Amniotic stem cell (primary cell): ENCODE measurements around the gene DAW1.

Experiments
- DNase-seq: peaks from one replicate; lab custom pipeline; 2025; lab: John Stamatoyannopoulos, UW

Gene DAW1

GRCh38 chr2:227862227-227862740, 9.1 kb upstream of the DAW1 start:
- no peak for DNase-seq

DNA sequence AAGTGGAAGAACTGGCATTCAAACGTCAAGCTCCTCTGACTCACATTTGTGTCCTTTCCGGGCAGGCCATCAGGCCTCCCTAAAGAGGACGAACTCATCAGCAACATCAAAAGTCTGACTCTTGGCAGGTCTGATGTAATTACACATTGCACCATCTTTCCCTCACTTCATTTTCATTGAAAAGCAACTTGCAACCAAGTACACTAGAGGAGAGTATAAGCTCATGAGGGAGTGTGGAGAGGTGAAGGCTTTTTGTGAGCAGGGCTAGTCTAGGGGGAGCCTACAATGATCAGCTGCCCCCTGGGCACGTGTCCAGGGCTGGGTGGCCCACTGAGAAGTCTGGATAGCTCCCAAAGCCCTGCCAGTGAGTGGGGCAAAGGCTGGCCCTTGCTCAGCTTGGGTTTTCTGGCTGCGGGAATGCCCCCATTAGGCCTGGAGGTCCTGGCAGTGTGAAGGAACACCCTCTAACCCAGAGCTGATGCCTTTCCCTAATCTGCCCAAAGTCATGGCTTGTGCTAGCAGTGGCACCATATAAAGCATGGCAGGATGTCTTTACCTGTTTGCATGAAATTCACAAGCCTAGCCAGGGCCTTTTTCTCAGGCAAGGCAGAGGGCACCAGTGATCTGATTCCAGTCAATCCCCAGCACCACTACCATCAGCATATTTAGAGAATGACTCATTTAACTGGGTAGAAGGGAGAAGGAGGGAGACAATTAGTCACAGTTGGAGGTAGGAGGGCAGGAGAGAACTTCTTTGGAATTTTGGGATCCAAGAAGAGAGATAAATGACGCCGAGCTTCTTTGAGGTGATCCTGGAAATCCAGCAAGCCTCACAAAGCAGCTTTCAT, 8.5 kb upstream of the DAW1 start:
- DNase-seq = peak; percentile 34

GRCh38 chr2:227864161-227864756, 7.2 kb upstream of the DAW1 start:
- DNase-seq = no peak

GRCh38 chr2:227865291-227865690, 6.1 kb upstream of the DAW1 start:
- DNase-seq = no peak

- DNase-seq = no peak
Observed at GRCh38 chr2:227867386-227867785, 4.0 kb upstream of the DAW1 start.

- peak; percentile 57 for DNase-seq
Observed at GRCh38 chr2:227870710-227871374, 589 bp upstream of the DAW1 start.

DNA sequence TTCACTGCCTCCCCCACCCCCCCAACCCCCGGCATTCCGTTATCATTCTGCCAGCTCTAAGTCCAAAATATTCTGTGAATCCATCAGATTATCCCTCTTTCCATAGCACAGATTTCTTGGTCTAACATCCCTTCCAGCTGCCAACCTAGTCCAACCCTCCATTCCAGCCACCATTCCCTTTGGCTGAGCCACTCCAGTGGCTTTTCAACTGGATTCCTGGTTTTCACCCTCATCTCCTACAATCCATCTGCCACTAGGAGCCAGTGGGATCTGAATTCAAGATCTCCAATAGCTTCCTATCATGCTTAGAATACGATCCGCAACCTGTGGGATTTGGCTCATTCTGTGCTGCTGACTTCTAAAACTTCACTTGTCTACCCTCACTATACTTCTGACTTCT, 1.2 kb downstream of the DAW1 start:
- DNase-seq = no peak

GRCh38 chr2:227876300-227876801, 4.9 kb downstream of the DAW1 start:
- no peak for DNase-seq

DNA sequence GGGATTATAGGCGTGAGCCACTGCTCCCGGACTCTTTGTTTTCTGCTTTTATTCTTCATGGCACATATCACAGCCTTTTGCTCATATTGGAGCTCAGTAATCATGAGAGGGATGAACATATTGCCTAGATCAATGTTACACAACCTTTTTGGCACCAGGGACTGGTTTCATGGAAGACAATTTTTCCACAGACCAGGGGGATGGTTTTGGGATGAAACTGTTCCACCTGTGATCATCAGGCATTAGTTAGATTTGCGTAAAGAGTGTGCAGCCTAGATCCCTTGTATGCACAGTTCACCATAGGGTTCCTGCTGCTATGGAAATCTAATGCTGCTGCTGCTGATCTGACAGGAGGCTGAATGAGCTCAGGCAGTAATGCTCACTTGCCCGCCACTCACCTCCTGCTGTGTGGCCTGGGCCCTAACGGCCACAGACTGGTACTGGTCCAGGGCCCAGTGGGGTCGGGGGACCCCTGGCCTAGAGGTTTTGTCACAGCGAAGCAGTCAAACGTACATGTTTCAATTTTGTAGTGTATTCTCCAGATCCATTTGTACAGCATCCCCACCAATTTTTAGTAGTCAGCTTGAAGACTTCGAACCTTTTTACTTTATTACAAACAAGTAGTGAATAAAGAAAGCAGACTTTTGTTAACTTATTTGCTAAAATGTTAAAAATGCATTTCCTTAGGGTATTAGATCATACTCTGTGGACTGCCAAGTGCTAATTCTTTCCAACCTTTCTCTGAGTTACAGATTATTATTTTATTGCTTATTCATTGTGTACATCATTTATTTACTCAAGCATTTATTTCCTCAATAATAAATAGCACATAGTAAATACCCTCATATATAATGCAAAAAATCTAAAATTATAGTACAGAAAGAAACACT, 6.2 kb downstream of the DAW1 start:
- DNase-seq = no peak

DNA sequence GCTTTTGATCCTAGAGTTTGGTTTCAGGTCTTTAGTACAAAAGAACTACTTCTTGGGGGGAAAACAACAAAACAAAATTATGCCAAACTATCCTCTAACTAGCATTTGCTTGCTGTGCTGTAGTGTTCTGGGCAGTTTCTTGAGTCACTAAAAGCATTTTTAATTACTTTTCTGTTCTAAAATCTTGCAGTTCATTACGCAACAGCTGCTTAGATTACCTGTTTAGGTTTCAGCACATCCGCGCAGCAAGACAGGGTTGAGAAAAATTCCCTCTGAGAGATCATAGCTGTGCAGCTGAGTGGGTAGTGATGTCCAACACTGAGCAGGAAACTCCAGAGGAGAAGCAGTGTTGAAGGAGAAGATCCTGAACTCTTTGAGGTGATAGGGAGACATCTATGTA, 9.0 kb downstream of the DAW1 start:
- no peak for DNase-seq

DNA sequence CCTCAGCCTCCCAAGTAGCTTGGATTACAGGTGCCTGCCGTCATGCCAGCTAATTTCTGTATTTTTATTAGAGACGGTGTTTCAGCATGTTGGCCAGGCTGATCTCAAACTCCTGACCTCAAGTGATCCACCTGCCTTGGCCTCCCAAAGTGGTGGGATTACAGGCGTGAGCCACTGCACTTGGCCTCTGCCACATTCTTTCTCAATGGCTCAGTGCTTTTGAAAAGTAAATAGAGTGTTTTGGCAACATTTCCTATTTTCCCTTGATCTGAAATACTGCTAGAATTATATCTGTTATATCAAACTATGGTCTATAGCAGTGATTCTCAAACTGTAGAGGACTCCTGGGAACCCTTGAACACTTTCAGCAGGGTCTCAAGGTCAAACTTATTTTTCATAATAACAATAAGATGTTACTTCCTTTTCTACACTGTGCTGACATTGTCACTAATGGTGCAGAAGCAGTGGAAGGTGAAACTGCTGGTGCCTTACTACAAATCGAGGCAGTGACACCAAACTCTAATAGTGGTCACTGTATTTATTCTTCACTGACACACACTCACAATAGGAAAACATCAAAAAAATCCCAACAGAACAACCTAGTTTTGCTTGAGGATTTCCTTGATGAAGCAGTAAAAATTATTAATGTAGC, 10.6 kb downstream of the DAW1 start:
- no peak for DNase-seq

DNA sequence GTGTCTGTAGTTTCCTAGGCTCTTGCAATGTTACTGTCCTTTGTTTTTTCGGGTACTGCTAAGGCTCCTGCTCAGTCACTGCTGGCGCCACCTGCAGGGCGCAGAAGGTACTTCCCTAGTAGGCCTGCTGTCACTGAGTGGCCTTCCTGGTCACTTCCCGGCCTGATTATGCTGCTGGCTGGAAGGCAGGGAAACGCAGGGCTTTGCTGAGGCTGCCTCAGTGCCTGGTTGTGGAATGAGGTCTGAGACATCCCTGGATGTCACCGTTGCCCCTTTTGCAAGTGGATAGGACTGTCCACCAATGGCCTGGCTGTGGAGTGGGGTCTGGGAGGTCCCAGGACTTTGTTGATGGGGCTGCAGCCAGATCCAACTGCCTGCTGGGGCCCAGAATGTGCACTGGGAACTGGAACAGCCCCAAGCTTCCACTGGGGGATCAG, 13.1 kb downstream of the DAW1 start:
- no peak for DNase-seq

DNA sequence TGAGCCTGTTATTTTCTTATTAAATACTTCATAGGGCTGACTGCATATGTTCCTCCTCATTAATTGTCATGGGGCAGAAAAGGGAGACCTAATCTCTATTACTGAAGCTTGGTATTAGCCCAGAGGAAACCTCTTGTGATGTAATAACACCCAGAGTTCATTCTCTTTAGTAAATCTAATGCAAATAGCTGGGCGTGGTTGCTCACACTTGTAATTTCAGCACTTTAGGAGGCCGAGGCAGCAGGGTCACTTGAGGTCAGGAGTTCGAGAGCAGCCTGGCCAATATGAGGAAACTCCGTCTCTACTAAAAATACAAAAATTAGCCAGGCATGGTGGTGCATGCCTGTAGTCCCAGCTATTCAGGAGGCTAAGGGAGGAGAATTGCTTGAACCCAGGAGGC, 14.7 kb downstream of the DAW1 start:
- no peak for DNase-seq

GRCh38 chr2:227888289-227888688, 16.9 kb downstream of the DAW1 start:
- DNase-seq = no peak

- DNase-seq = no peak
Observed at GRCh38 chr2:227889336-227889735, 17.9 kb downstream of the DAW1 start.

GRCh38 chr2:227890495-227891079, 19.2 kb downstream of the DAW1 start:
- peak; percentile 27 for DNase-seq

DNA sequence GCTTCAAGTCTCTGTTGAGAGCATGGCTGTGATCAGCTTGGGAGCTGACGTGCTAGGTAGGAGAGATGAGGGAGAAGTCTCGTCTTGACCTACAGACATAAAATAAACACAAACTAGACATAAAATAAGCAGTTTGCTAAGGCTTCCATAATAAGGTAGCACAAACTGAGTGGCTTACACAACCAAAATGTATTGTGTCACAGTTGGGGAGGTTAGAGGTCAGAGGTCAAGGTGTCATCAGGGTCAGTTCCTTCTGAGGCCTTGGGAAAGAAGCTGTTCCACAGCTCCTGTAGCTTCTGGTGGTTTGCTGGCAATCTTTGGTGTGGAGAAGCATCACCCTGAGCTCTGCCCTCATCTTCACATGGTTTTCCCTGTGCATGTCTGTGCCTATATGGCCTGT, 20.2 kb downstream of the DAW1 start:
- DNase-seq = no peak

- DNase-seq = no peak
Observed at GRCh38 chr2:227903381-227903780, 31.9 kb downstream of the DAW1 start.

GRCh38 chr2:227906991-227907390, 35.6 kb downstream of the DAW1 start:
- no peak for DNase-seq

GRCh38 chr2:227908266-227909054, 37.0 kb downstream of the DAW1 start:
- no peak for DNase-seq
